B cell (primary cell): ENCODE data around the gene NDUFV2. TPM values are rescaled to one million over a fixed set of nuclear protein-coding genes. Genes with fewer than 3 reads are reported as not detected.

Source experiments
- ATAC-seq: fragments of 200-7000 bp; cut with Tn5 transposase; one replicate; pipeline ENCODE4 v1.10.0; 2021; ENCODE audit warnings: low read depth, mild to moderate bottlenecking, moderate number of reproducible peaks, moderate library complexity
- CTCF ChIA-PET: fragments of 350-600 bp; sonication (Branson Sonifier 250); formaldehyde crosslinking; loops from one replicate; lab custom pipeline; 2021; ENCODE audit warnings: antibody characterized with exemption, inconsistent platforms; lab: Charles Lee
- POLR2A ChIA-PET: fragments of 350-600 bp; sonication (Branson Sonifier 250); formaldehyde crosslinking; loops from one replicate; lab custom pipeline; 2021; ENCODE audit warnings: antibody characterized with exemption; lab: Charles Lee
- DNase-seq: peaks from one replicate; pipeline ENCODE4 v3.0.0; 2013
- H2AFZ ChIP-seq: 2 replicates; pipeline ENCODE4 v1.6.1; 2012; ENCODE audit warnings: mild to moderate bottlenecking, low read depth, low read length; ENCODE audit not compliant: insufficient read depth, poor library complexity, severe bottlenecking
- H3K27ac ChIP-seq, 2 donors: 1 replicate in 1 of 2; 2 replicates in 1 of 2; pipeline ENCODE4 v1.5.1; 2012 to 2013; ENCODE audit warnings: low read length in 2 of 2, mild to moderate bottlenecking in 2 of 2, moderate library complexity in 1 of 2
- H3K27me3 ChIP-seq, 4 experiments: fragments of 200-600 bp in 1 of 4; sonication (generic) in 1 of 4; replicated peaks in 1 of 4; 1 replicate in 2 of 4; 2 replicates in 2 of 4; pipeline versions ENCODE4 v1.6.1 to v1.7.0; 2013 to 2016; ENCODE audit warnings: low read length in 3 of 4, mild to moderate bottlenecking in 2 of 4, mixed read lengths in 1 of 4, moderate library complexity in 1 of 4; ENCODE audit not compliant: insufficient read depth in 4 of 4, control insufficient read depth in 3 of 4; ENCODE audit errors: control extremely low read depth in 1 of 4
- H3K36me3 ChIP-seq, 2 experiments: replicated peaks in 1 of 2; 1 replicate in 1 of 2; 2 replicates in 1 of 2; pipeline versions ENCODE4 v1.6.1 to v1.7.1; 2013; ENCODE audit warnings: low read length in 1 of 2; ENCODE audit not compliant: insufficient read depth in 2 of 2, control insufficient read depth in 1 of 2; ENCODE audit errors: control extremely low read depth in 1 of 2, extremely low read depth in 1 of 2
- H3K4me1 ChIP-seq, 2 donors: fragments of 200-600 bp in 1 of 2; sonication (generic) in 1 of 2; 1 replicate in 1 of 2; 2 replicates in 1 of 2; pipeline versions ENCODE4 v1.5.1 to v1.6.1; 2013 to 2017; ENCODE audit warnings: low read length in 2 of 2; ENCODE audit not compliant: control insufficient read depth in 2 of 2, insufficient read depth in 2 of 2
- H3K4me2 ChIP-seq: replicated peaks from 2 replicates; pipeline ENCODE3; 2012; ENCODE audit warnings: mild to moderate bottlenecking, low read depth, low read length; ENCODE audit not compliant: poor library complexity, severe bottlenecking
- H3K4me3 ChIP-seq, 5 experiments: fragments of 200-600 bp in 1 of 5; sonication (generic) in 1 of 5; 1 replicate in 3 of 5; 2 replicates in 2 of 5; pipeline versions ENCODE4 v1.5.1 to v1.7.0; 2011 to 2016; ENCODE audit warnings: low read length in 4 of 5, mild to moderate bottlenecking in 4 of 5, low read depth in 2 of 5, control low read depth in 1 of 5, moderate library complexity in 1 of 5; ENCODE audit not compliant: insufficient read depth in 1 of 5; ENCODE audit errors: control extremely low read depth in 1 of 5, extremely low read depth in 1 of 5
- H3K79me2 ChIP-seq: fragments of 200-600 bp; sonication (generic); one replicate; pipeline ENCODE4 v1.6.0; 2016; ENCODE audit warnings: low read length; ENCODE audit not compliant: control insufficient read depth, insufficient read depth
- H3K9ac ChIP-seq: fragments of 200-600 bp; sonication (generic); 2 replicates; pipeline ENCODE4 v1.6.1; 2017; ENCODE audit warnings: mild to moderate bottlenecking, low read length, moderate library complexity
- H3K9me3 ChIP-seq, 3 donors: one replicate each; pipeline versions ENCODE4 v1.6.1 to v1.7.1; 2013; ENCODE audit warnings: low read length in 2 of 3; ENCODE audit not compliant: control insufficient read depth in 2 of 3, insufficient read depth in 1 of 3; ENCODE audit errors: control extremely low read depth in 1 of 3
- H4K20me1 ChIP-seq: 2 replicates; pipeline ENCODE4 v1.6.0; 2012; ENCODE audit warnings: mild to moderate bottlenecking, low read length; ENCODE audit not compliant: insufficient read depth, control insufficient read depth, poor library complexity, severe bottlenecking
- H3K27ac Mint-ChIP-seq: one replicate; pipeline ENCODE4 v1.8.0; 2021; ENCODE audit warnings: mixed read lengths
- H3K27me3 Mint-ChIP-seq: one replicate; pipeline ENCODE4 v1.8.0; 2021; ENCODE audit warnings: mixed read lengths
- H3K4me1 Mint-ChIP-seq: one replicate; pipeline ENCODE4 v1.8.0; 2021; ENCODE audit warnings: mixed read lengths
- H3K4me3 Mint-ChIP-seq: one replicate; pipeline ENCODE4 v1.8.0; 2021; ENCODE audit warnings: mixed read lengths
- H3K9me3 Mint-ChIP-seq: one replicate; pipeline ENCODE4 v1.8.0; 2022; ENCODE audit warnings: mixed read lengths; ENCODE audit not compliant: insufficient read depth
- EZH2 ChIP-seq: IDR thresholded peaks from 2 replicates; pipeline ENCODE4 v1.6.1; 2012; ENCODE audit warnings: borderline replicate concordance, low read depth, mild to moderate bottlenecking, moderate library complexity, low read length; ENCODE audit not compliant: insufficient read depth, poor library complexity, severe bottlenecking
- WGBS: methylation state at CpG from one replicate; pipeline ENCODE4 v1.1.5; 2013; ENCODE audit warnings: missing lambda C conversion rate; ENCODE audit not compliant: insufficient coverage; 5-methylcytosine and 5-hydroxymethylcytosine counted together
- intact Hi-C: fragments of 100-400 bp; cut with micrococcal nuclease; formaldehyde crosslinking; loops from one replicate; pipeline ENCODE4 v1.10.0; 2022
- polyA plus RNA-seq: library from polyadenylated mRNA; depleted of rRNA; stranded (reverse); fragments of >200 nt; gene quantifications from 2 replicates; pipeline ENCODE4 v1.2.3, GENCODE V29; 2012
- total RNA-seq, 2 donors: library from RNA; stranded (reverse); fragments of 120-200 nt in 1 of 2; gene quantifications; 1 replicate in 1 of 2; 2 replicates in 1 of 2; pipeline versions ENCODE4 v1.2.3 to v1.2.4, GENCODE V29; 2013 to 2022
- TF ChIP-seq, protein P1 (sequence below): fragments of 200-600 bp; IDR thresholded peaks from one replicate; pipeline ENCODE4 v1.8.0; 2022; ENCODE audit warnings: antibody characterized with exemption, mild to moderate bottlenecking

Gene NDUFV2
- total and polyA plus RNA-seq, 2 donors (not counting 1 experiment from before 2014, with no cell fraction given): 44.4 to 137 TPM

DNA sequence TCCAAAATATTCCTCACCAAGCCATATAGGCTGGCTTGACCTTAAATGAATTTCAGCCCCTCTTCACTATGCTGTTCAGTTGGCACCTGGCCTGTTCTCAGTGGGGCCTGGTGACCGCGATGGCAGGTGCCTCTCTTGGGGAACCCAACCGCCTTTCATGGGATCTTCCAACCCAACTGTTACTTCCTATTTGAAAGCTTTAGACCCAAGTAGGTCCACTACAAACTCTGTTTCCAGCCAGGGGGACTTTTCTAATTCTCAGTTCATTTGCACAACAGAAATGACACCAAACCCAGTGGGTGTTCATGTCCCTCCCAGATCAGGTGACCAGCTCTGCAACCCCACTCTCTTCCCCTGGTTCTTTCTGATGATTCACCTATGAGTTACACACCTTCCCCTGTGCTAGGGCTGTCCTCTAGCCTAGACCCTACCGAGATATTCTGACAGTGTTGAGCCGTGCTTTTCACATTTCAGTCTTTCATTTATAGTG lies 35.6 kb upstream of the NDUFV2 start:
- POLR2A ChIA-PET: interaction anchor here (1.4 kb wide), 1 partner anchor 71 kb away, joined by 5 read pairs; no protein-coding TSS in a partner anchor

DNA sequence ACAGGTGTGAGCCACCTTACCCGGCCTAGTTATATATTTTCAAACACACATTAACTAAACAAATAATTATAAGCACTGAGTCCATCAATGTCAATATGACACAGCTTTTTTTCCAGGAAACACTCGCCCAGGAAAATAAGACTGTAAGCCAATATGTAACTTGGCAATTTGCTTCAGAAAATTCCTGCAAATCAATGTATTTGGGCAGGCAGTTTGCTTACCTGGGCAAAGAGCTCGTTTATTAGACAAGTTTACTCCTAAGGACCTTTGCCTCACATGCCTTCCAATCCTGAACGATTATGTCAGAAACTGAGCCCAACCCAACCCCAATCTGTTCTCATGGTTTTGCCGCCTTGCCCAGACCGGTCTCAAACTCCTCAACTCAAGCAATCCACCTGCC lies 34.7 kb upstream of the NDUFV2 start:
- intact Hi-C loops: no loop called here
- no peak for TF ChIP-seq EZH2
- TF ChIP-seq, protein P1, sequence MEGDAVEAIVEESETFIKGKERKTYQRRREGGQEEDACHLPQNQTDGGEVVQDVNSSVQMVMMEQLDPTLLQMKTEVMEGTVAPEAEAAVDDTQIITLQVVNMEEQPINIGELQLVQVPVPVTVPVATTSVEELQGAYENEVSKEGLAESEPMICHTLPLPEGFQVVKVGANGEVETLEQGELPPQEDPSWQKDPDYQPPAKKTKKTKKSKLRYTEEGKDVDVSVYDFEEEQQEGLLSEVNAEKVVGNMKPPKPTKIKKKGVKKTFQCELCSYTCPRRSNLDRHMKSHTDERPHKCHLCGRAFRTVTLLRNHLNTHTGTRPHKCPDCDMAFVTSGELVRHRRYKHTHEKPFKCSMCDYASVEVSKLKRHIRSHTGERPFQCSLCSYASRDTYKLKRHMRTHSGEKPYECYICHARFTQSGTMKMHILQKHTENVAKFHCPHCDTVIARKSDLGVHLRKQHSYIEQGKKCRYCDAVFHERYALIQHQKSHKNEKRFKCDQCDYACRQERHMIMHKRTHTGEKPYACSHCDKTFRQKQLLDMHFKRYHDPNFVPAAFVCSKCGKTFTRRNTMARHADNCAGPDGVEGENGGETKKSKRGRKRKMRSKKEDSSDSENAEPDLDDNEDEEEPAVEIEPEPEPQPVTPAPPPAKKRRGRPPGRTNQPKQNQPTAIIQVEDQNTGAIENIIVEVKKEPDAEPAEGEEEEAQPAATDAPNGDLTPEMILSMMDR: no peak
- H3K27me3 Mint-ChIP-seq: no peaks in the 10 kb centered on the region
- DNase-seq (no peak), ATAC-seq (no peak)
- no peak overlapping the region for H3K9ac ChIP-seq
- H3K27ac Mint-ChIP-seq: no peak overlapping the region
- H3K4me2 ChIP-seq: no peak overlapping the region
- POLR2A ChIA-PET: interaction anchor here (0.6 to 1.2 kb wide), 2 partner anchors 16 to 34 kb away, joined by 3 read pairs; partner anchors contain the start of gene NDUFV2
- 93% methylated on average over 5 of the region's 6 CpGs for WGBS
- CTCF ChIA-PET: interaction anchor here (7.0 kb wide), 1 partner anchor 79 kb away, joined by 84 read pairs; no protein-coding TSS in a partner anchor
- H3K9me3 Mint-ChIP-seq: no peaks in the 10 kb centered on the region
- no peak overlapping the region for H3K27ac ChIP-seq
- H4K20me1 ChIP-seq: no peaks in the 10 kb centered on the region
- no peaks in the 10 kb centered on the region for H3K36me3 ChIP-seq
- no peak overlapping the region for H2AFZ ChIP-seq
- no peaks in the 10 kb centered on the region for H3K9me3 ChIP-seq
- H3K4me3 Mint-ChIP-seq: no peak overlapping the region
- H3K27me3 ChIP-seq: no peaks in the 10 kb centered on the region
- no peak overlapping the region for H3K4me3 ChIP-seq
- H3K4me1 Mint-ChIP-seq: peaks cover 45% of the 10 kb centered on the region
- peaks cover 34 to 51% of the 10 kb centered on the region in 2 donors for H3K4me1 ChIP-seq
- H3K79me2 ChIP-seq: no peaks in the 10 kb centered on the region

More for the DNA sequence above, 35.6 kb upstream of the NDUFV2 start:
- H3K4me3 Mint-ChIP-seq: peak overlapping the region; percentile 56
- Histone ChIP-seq H4K20me1 (no peaks in the 10 kb centered on the region), H3K4me3 (no peak overlapping the region), H3K9me3 (no peaks in the 10 kb centered on the region), H3K4me1 (peaks cover 44 to 60% of the 10 kb centered on the region in 2 donors), H3K27me3 (no peaks in the 10 kb centered on the region), H2AFZ (peak overlapping the region; percentile 17), H3K79me2 (no peaks in the 10 kb centered on the region), H3K36me3 (no peaks in the 10 kb centered on the region), H3K9ac (no peak overlapping the region), H3K4me2 (peak overlapping the region; percentile 35), H3K27ac (no peak overlapping the region)
- 18% methylated on average over 3 of the region's 5 CpGs for WGBS
- intact Hi-C loops: no loop called here
- H3K27me3 Mint-ChIP-seq: no peaks in the 10 kb centered on the region
- H3K9me3 Mint-ChIP-seq: no peaks in the 10 kb centered on the region
- TF ChIP-seq EZH2: no peak
- TF ChIP-seq, protein P1: no peak
- CTCF ChIA-PET: interaction anchor here (0.6 to 1.5 kb wide), 4 partner anchors 10 to 412 kb away, joined by 3 to 4 read pairs (median 3); no protein-coding TSS in a partner anchor
- DNase-seq (peak; percentile 45), ATAC-seq (peak; percentile 29)
- H3K4me1 Mint-ChIP-seq: peaks cover 55% of the 10 kb centered on the region
- peak overlapping the region; percentile 66 for H3K27ac Mint-ChIP-seq
